GM18868 (cell line): Measurements from ENCODE around the gene RXYLT1.
"Not testable (repeated sequence)": the region's sequence is repeated elsewhere in the genome, so short reads cannot be mapped to it uniquely, and the experiment has no call there.

Experiments
- ATAC-seq: cut with Tn5 transposase; IDR thresholded peaks from one replicate; pipeline ENCODE4 v1.9.1; 2021; ENCODE audit warnings: mild to moderate bottlenecking, moderate library complexity; ENCODE audit not compliant: unreplicated experiment

The RXYLT1 gene

GRCh38 chr12:63841571-63841970 lies 61.9 kb downstream of the RXYLT1 start:
- no peak for ATAC-seq

GRCh38 chr12:63842750-63843149 lies 63.0 kb downstream of the RXYLT1 start:
- ATAC-seq, result not testable (repeated sequence)

- no peak for ATAC-seq
Measured at GRCh38 chr12:63843254-63843720, 63.6 kb downstream of the RXYLT1 start.

GRCh38 chr12:63843721-63844390 lies 64.1 kb downstream of the RXYLT1 start:
- ATAC-seq, result peak; percentile 96

GRCh38 chr12:63844391-63845341 lies 65.0 kb downstream of the RXYLT1 start, which contains the start of gene SRGAP1:
Gene SRGAP1, plus strand, starts transcription at chr12:63844700. Its CDS starts 117 bp downstream, at chr12:63844817.
- ATAC-seq, result peak; percentile 18

GRCh38 chr12:63845726-63846125 lies 66.0 kb downstream of the RXYLT1 start:
- no peak for ATAC-seq

- ATAC-seq, result no peak
Measured at GRCh38 chr12:63846238-63846967, 66.7 kb downstream of the RXYLT1 start.

GRCh38 chr12:63848450-63848849 lies 68.7 kb downstream of the RXYLT1 start:
- no peak for ATAC-seq

GRCh38 chr12:63849106-63849620 lies 69.5 kb downstream of the RXYLT1 start:
- ATAC-seq, result no peak

GRCh38 chr12:63849641-63850040 lies 69.9 kb downstream of the RXYLT1 start:
- no peak for ATAC-seq

GRCh38 chr12:63853978-63854377 lies 74.3 kb downstream of the RXYLT1 start:
- ATAC-seq, result peak; percentile 65

- no peak for ATAC-seq
Measured at GRCh38 chr12:63855299-63855698, 75.6 kb downstream of the RXYLT1 start.

GRCh38 chr12:63857771-63858670 lies 78.3 kb downstream of the RXYLT1 start:
- no peak for ATAC-seq
